Activated CD8-positive, alpha-beta T cell treated with anti-CD3 and anti-CD28 coated beads for 36 hours (primary cell): ENCODE results near the gene QSER1. TPM values are rescaled to one million over a fixed set of nuclear protein-coding genes. Genes with fewer than 3 reads are reported as not detected.

Experiments
- ATAC-seq: fragments of 200-7000 bp; cut with Tn5 transposase; one replicate; pipeline ENCODE4 v1.10.0; 2021; ENCODE audit warnings: mild to moderate bottlenecking, moderate library complexity
- CTCF ChIA-PET: fragments of 350-600 bp; sonication (Branson Sonifier 250); formaldehyde crosslinking; loops from one replicate; lab custom pipeline; 2021; ENCODE audit warnings: antibody characterized with exemption; lab: Charles Lee
- POLR2A ChIA-PET: fragments of 350-600 bp; sonication (Branson Sonifier 250); formaldehyde crosslinking; loops from one replicate; lab custom pipeline; 2021; ENCODE audit warnings: antibody characterized with exemption; lab: Charles Lee
- DNase-seq: peaks from one replicate; pipeline ENCODE4 v3.0.0-alpha.2; 2020
- H3K27ac Mint-ChIP-seq: one replicate; pipeline ENCODE4 v1.8.0; 2021; ENCODE audit warnings: mild to moderate bottlenecking, mixed read lengths
- H3K27me3 Mint-ChIP-seq: one replicate; pipeline ENCODE4 v1.8.0; 2021; ENCODE audit warnings: mixed read lengths
- H3K36me3 Mint-ChIP-seq: one replicate; pipeline ENCODE4 v1.8.0; 2021; ENCODE audit warnings: low read depth, mixed read lengths
- H3K4me1 Mint-ChIP-seq: one replicate; pipeline ENCODE4 v1.8.0; 2021; ENCODE audit warnings: low read depth, mixed read lengths
- H3K4me3 Mint-ChIP-seq: one replicate; pipeline ENCODE4 v1.8.0; 2021; ENCODE audit warnings: mild to moderate bottlenecking, moderate library complexity, mixed read lengths
- H3K9me3 Mint-ChIP-seq: one replicate; pipeline ENCODE4 v1.8.0; 2021; ENCODE audit warnings: mixed read lengths
- intact Hi-C: fragments of 100-400 bp; cut with micrococcal nuclease; formaldehyde crosslinking; loops from one replicate; pipeline ENCODE4 v1.10.0; 2022
- total RNA-seq, 2 experiments: library from RNA; stranded (reverse); gene quantifications; one replicate each; pipeline ENCODE4 v1.2.3, GENCODE V29; 2021
- TF ChIP-seq, protein P1 (sequence below): fragments of 200-600 bp; IDR thresholded peaks from one replicate; pipeline ENCODE4 v1.8.0; 2022; ENCODE audit warnings: antibody characterized with exemption, mild to moderate bottlenecking

QSER1 gene
- total RNA-seq, 2 experiments from 2014 or later: 10.5 to 11.2 TPM

DNA sequence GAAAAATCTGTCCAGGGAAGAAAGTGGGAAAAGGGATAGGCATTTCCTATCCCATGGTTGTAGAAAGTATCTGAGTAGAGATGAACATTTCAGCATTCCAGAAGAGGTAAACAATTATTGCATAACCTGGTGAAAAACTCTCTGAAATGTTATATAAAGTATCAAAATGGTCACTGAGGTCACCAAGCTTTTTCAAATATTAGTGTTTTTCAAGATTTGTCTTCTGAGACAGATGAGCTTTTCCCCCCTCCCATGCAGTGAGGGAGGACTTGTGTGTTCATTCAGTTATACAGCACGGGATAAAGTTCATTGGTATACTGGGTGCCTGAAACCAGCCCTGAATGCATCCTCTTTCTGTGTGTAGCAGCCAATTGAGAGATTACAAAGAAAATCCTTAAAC, 121.1 kb downstream of the QSER1 start:
- no peaks in the 10 kb centered on the region for H3K9me3 Mint-ChIP-seq
- CTCF ChIA-PET: interaction anchor here (0.8 kb wide), 1 partner anchor 16 kb away, joined by 4 read pairs; no protein-coding TSS in a partner anchor
- no peak for ATAC-seq

DNA sequence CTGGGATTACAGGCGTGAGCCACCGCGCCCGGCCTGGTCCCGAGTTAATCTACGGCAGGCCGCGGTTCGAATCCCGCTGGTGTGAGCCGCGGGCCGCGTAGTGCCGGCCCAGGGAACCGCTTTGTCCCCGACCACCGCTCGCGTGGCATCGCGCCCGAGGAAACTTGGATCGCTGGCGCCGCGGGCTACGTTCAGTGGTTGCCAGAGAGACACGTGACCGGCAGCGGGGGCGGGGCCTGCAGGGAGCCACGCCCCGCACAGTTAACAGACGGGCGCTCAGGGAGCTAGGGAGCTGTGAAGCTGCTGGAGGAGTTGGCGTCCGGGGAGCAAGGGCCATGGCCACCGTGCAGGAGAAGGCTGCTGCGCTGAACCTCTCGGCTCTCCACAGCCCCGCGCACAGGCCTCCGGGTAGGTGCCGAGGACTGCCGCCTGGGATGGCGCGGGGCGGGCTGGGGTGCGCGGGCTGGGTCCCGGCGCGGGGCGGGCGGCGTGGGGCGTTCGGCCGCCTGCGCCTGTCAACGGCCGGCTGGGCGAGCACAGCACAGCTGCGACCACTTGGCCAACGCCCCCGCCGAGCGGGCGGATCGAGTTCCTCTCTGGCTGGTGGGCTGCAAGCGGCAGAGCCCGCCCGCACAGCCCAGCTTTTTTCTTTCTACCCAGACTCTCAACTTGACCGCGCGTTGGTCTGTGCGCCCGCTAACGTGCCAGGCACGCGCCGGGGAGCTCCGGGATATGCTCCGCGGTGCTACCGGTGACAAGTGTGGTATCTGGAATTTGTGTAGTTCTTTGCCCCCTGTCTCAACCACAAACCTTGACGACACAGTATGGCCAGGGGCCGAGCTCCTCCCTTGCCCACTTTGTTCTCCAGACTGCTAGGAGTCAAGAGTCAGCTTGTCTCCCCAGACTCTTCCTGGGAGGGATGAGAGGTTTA, 123.3 kb downstream of the QSER1 start, which contains the start of gene DEPDC7:
TSS of gene DEPDC7 (plus strand) at position 258 of the 931 bp plus-strand sequence. CDS start at position 336, 78 bp downstream.
- Mint-ChIP-seq H3K27me3 (peaks cover 16% of the 10 kb centered on the region), H3K36me3 (no peaks in the 10 kb centered on the region), H3K4me3 (peak within 1 kb of the TSS; percentile 78), H3K9me3 (no peaks in the 10 kb centered on the region), H3K27ac (peak within 1 kb of the TSS; percentile 52), H3K4me1 (peaks cover 41% of the 10 kb centered on the region)
- TF ChIP-seq, protein P1, sequence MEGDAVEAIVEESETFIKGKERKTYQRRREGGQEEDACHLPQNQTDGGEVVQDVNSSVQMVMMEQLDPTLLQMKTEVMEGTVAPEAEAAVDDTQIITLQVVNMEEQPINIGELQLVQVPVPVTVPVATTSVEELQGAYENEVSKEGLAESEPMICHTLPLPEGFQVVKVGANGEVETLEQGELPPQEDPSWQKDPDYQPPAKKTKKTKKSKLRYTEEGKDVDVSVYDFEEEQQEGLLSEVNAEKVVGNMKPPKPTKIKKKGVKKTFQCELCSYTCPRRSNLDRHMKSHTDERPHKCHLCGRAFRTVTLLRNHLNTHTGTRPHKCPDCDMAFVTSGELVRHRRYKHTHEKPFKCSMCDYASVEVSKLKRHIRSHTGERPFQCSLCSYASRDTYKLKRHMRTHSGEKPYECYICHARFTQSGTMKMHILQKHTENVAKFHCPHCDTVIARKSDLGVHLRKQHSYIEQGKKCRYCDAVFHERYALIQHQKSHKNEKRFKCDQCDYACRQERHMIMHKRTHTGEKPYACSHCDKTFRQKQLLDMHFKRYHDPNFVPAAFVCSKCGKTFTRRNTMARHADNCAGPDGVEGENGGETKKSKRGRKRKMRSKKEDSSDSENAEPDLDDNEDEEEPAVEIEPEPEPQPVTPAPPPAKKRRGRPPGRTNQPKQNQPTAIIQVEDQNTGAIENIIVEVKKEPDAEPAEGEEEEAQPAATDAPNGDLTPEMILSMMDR: no peak
- ATAC-seq (peak; percentile 76), DNase-seq (peak; percentile 92)
- intact Hi-C loops: no loop called here
- CTCF ChIA-PET: interaction anchor here (0.9 to 1.3 kb wide), 3 partner anchors 9 to 122 kb away, joined by 3 to 6 read pairs (median 3); no protein-coding TSS in a partner anchor
- POLR2A ChIA-PET: interaction anchor here (0.8 to 1.4 kb wide), 4 partner anchors 15 to 122 kb away, joined by 3 to 6 read pairs (median 4); partner anchors contain the start of gene TCP11L1

More for the DNA sequence above, 121.1 kb downstream of the QSER1 start:
- peaks cover 15% of the 10 kb centered on the region for H3K27me3 Mint-ChIP-seq
- no peaks in the 10 kb centered on the region for H3K36me3 Mint-ChIP-seq
- intact Hi-C loops: no loop called here
- H3K4me3 Mint-ChIP-seq: no peak overlapping the region
- TF ChIP-seq, protein P1: no peak
- DNase-seq: no peak
- no peak overlapping the region for H3K27ac Mint-ChIP-seq
- POLR2A ChIA-PET: interaction anchor here (0.6 to 1.2 kb wide), 4 partner anchors 26 to 50 kb away, joined by 3 read pairs; partner anchors contain the start of gene TCP11L1
- H3K4me1 Mint-ChIP-seq: peaks cover 42% of the 10 kb centered on the region

DNA sequence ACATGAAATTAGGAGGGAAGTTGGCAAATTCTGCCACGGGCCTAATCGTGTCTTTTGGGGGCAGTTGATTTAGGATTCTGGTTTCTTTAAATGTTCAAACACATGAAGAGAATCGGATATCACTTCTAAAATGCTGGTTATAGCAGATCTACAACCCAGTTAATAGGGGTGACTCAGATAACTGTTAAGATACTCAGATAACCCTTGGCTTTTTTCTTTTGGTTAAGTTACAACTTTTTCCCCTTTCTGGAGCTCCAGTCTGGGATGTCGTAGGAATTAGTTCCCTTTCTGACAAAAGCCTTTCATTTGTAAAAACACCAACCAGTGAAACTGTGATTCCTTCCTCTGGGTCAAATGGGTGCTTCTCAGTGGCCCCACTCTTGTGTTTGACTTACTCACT, 124.0 kb downstream of the QSER1 start:
- intact Hi-C loops: no loop called here
- no peak for DNase-seq
- Mint-ChIP-seq H3K36me3 (no peaks in the 10 kb centered on the region), H3K9me3 (no peaks in the 10 kb centered on the region), H3K4me1 (peaks cover 39% of the 10 kb centered on the region), H3K4me3 (peak overlapping the region; percentile 78), H3K27me3 (peaks cover 16% of the 10 kb centered on the region), H3K27ac (no peak overlapping the region)
- ChIA-PET CTCF (interaction anchor here (0.9 to 1.3 kb wide), 2 partner anchors 17 to 123 kb away, joined by 3 read pairs; no protein-coding TSS in a partner anchor), POLR2A (interaction anchor here (0.8 to 1.0 kb wide), 3 partner anchors 15 to 122 kb away, joined by 3 to 6 read pairs (median 3); partner anchors contain the start of gene TCP11L1)
- ATAC-seq: no peak
- TF ChIP-seq, protein P1: no peak

DNA sequence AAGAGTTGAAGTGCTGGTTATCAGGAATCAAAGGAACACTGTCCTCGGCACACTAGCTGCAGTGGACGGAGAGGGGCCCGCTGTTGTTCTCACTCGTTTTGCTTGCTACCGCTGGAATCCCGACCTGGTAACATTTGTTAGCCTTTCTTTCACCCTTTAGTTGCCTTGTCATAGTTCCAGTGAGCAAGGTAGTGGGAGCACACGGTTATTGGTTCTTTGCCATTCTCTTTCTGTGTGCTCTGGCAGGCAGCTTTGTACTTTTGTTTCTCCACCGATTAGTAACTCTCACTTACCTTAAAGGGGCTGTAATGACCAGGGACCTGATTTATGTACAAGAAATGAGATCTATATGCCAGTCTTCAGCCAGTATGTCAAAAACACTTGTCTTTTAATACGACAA, 124.9 kb downstream of the QSER1 start:
- Mint-ChIP-seq H3K36me3 (no peaks in the 10 kb centered on the region), H3K27me3 (peaks cover 16% of the 10 kb centered on the region), H3K4me1 (peaks cover 39% of the 10 kb centered on the region), H3K9me3 (no peaks in the 10 kb centered on the region), H3K27ac (no peak overlapping the region), H3K4me3 (no peak overlapping the region)
- DNase-seq: no peak
- TF ChIP-seq, protein P1: no peak
- no peak for ATAC-seq
- POLR2A ChIA-PET: interaction anchor here (0.7 to 1.0 kb wide), 2 partner anchors 15 to 22 kb away, joined by 3 read pairs; partner anchors contain the start of gene TCP11L1
- intact Hi-C loops: no loop called here
- CTCF ChIA-PET: interaction anchor here (1.0 to 1.3 kb wide), 2 partner anchors 14 to 124 kb away, joined by 3 to 5 read pairs; no protein-coding TSS in a partner anchor
